GM21786 (cell line): Measurements from ENCODE around the gene EIF3B.
"Not testable (repeated sequence)": the region's sequence is repeated elsewhere in the genome, so short reads cannot be mapped to it uniquely, and the experiment has no call there.

Experiments
- ATAC-seq: cut with Tn5 transposase; IDR thresholded peaks from one replicate; pipeline ENCODE4 v1.9.1; 2021; ENCODE audit not compliant: unreplicated experiment

The EIF3B gene

DNA sequence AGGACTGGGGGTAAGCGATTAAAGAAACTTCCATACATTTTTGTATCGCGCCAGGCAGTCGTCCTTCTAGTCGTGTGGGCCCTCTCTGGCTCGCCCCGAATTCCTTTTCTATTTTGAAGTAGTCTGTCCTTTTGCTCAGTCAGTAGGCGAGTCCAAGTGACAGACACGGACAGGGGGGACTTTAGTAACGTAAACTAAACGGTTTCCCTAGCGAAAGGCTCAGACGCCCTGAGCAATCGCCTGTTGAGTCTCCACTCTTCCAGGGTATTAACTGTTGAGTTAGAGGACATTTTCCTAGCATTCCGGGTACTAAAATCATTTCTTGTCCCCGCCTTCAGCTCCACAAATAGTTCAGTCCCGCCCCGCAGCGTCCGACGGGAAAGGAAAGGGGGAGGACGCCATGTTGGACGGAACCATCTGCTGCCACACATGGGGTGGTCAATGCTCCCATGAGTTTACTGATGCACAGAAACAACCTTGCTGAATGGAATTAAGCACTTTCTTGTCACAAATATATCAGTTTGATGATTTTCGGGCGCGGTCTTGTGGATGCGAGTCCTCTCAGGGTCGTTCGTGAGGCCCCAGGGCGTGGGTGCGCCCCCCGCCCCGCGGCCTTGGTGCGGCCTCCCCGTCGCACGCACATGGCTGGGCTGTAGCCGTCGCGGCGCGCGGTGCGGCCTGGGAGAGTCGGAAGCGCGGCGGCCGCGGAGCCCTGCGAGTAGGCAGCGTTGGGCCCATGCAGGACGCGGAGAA, at the start of gene EIF3B:
TSS of gene EIF3B (plus strand) at position 642 of the 753 bp plus-strand sequence. CDS start at position 737, 95 bp downstream.
- peak; percentile 68 for ATAC-seq

- ATAC-seq, result not testable (repeated sequence)
Observed at GRCh38 chr7:2305258-2305657, 49.4 kb upstream of the EIF3B start.

DNA sequence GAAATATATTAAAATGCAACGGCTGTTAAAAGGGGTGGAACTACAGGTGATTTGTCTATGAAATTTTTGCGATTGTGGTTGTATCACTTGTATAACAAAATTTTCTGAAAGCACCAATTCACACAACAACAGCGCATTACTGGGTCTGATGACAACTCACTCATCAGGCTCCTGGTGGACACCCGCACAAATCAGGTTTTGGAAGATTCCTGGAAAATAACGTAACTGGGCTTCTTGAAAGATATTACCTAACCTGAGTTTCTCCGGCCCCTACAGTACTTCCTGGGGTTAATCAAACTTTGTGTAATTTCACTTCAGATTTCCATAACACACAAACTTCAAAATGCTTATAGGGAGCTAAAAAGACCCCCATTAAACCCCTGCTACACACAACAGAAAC, 47.9 kb upstream of the EIF3B start:
- no peak for ATAC-seq

- peak; percentile 50 for ATAC-seq
Observed at GRCh38 chr7:2307690-2308107, 46.9 kb upstream of the EIF3B start.

DNA sequence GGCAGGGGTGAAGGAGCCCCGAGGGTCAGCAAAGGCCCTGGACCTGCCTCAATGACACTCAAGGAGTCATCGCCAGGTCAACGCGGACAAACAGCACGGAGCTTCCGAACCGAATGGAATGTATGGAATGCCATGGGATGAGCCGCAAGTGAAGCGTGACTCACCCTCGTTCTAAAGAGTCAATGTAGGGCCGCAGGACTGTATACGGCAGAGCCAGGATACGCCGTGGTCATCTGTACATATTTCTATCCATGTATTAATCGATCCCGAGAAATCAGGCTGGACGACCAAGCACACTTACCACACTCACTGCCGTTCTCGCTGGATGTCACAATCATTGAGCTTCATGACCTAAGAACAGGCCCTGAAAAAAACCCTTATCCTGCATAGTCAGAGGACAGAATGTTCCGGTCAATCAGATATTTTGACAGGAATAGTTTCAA, 44.7 kb upstream of the EIF3B start:
- no peak for ATAC-seq

- ATAC-seq, result no peak
Observed at GRCh38 chr7:2312267-2312929, 42.2 kb upstream of the EIF3B start.

DNA sequence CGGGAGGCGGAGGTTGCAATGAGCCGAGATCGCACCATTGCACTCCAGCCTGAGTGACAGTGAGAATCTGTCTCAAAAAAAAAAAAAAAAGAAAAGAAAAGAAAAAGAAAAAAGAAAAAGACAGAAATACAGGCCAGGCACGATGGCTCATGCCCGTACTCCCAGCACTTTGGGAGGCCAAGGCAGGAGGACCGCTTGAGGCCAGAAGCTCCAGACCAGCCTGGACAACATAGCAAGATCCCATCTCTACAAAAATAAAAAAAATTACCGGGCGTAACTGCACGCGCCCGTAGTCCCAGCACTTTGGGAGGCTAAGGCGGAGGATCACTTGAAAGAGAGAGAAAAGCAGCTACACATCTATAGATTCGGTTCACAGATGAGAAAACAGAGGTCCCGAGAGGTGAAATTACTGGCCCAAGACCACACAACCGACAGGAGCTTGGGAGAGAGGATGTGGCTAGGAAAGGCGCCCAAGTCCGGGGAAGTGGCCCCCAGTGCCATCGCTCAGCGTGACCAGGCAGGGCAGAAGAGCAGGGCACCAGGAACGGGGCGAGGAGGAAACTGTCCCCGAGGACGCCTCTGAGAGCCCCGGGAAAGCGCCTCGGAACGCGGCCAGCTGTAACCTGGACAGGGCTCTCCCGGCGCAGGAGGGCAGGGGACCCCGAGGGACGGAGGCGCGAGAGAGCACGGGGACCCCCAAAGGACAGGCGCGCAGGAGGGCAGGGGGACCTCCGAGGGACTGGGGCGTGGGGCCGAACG, 41.0 kb upstream of the EIF3B start:
- peak; percentile 23 for ATAC-seq

GRCh38 chr7:2314209-2314955, 40.2 kb upstream of the EIF3B start, which contains the start of gene SNX8:
TSS of gene SNX8 (minus strand) at chr7:2314441. CDS start at chr7:2314421, 20 bp downstream.
- ATAC-seq, result peak; percentile 69

DNA sequence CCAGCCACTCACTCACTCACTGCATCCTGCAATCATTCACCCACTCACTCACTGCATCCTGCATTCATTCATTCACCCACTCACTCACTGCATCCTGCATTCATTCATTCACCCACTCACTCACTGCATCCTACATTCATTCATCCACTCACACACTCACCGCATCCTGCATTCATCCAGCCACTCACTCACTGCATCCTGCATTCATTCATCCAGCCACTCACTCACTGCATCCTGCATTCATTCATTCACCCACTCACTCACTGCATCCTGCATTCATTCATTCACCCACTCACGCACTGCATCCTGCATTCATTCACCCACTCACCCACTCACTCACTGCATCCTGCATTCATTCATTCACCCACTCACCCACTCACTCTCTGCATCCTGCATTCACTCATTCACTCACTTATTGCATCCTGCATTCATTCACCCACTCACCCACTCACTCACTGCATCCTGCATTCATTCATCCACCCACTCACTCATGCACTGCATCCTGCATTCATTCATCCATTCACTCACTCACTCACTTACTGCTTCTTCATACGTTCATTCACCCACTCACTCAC, 39.6 kb upstream of the EIF3B start:
- ATAC-seq, result not testable (repeated sequence)

DNA sequence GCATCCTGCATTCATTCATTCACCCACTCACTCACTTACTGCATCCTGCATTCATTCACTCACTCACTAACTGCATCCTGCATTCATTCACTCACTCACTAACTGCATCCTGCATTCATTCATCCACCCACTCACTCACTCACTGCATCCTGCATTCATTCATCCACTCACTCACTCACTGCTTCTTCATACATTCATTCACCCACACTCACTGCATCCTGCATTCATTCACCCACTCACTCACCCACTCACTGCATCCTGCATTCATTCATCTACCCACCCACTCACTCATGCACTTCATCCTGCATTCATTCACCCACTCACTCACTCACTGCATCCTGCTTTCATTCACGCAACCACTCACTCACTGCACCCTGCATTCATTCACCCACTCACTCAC, 38.8 kb upstream of the EIF3B start:
- no peak for ATAC-seq

- no peak for ATAC-seq
Observed at GRCh38 chr7:2316578-2316977, 38.0 kb upstream of the EIF3B start.

DNA sequence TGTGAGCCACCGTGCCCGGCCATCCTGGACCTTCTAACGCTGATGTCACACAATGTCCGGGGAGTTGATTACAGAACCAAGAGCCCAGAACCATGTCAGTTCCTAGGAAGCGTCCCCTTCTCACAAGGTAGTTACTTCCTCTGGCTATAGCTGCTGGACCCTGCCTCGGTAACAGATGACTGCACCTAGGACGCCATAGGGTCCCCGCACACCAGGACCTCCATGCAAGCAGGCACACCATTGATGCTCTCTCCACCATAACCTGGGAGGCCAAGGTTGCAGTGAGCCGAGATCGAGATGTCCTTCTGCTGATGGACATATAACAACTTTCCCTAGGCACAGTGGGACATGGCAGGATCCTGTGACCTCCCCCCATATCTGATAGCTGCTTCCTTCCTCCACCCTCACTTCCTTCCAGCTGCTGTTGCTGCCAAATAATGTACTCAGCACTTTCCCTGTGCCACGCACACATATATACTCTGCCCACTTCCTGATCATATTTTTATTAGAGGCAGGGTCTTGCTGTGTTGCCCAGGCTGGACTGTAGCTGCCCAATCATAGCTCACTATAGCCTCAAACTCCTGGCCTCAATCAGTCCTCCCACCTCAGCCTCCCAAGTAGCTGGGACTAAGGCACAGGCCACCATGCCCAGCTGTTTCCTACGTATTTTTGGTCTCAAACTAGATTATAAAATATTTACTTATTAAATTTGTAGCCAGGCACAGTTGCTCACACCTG, 36.9 kb upstream of the EIF3B start:
- no peak for ATAC-seq

GRCh38 chr7:2321020-2321419, 33.6 kb upstream of the EIF3B start:
- no peak for ATAC-seq

DNA sequence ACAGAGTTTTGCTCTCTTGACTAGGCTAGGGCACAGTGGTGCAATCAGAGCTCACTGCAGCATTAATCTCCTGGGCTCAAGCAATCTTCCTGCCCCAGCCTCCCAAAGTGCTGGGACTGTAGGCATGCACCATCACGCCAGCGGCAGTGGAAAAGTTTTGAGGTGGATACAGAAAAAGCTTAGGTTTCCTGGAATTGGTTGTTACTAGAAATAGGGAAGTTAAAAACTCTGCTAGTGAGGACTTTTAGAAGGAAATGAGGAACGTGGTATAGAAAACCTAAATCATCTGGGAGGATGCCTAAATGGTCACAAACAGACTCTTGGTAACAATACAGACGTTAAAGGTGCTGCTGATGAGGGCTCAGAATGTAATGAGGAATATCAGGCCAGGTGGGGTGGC, 29.5 kb upstream of the EIF3B start:
- ATAC-seq, result no peak

GRCh38 chr7:2326951-2327350, 27.7 kb upstream of the EIF3B start:
- ATAC-seq, result no peak

GRCh38 chr7:2330493-2330892, 24.1 kb upstream of the EIF3B start:
- ATAC-seq, result no peak

DNA sequence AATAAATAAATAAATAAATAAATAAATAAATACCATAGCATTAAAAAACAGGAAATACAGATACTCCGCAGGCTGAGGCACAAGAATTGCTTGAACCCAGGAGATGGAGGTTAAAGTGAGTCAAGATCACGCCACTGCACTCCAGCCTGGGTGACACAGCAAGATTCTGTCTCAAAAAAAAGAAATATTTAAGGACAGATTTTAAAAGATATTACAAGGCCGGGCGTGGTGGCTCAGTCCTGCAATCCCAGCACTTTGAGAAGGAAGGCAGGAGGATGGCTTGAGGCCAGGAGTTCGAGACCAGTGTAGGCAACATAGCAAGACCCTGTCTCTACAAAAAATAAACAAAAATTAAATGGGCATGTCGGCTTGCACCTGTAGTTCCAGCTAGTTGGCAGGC, 22.9 kb upstream of the EIF3B start:
- no peak for ATAC-seq

GRCh38 chr7:2332606-2333231, 21.9 kb upstream of the EIF3B start:
- ATAC-seq, result not testable (repeated sequence)

GRCh38 chr7:2336626-2337299, 17.9 kb upstream of the EIF3B start:
- ATAC-seq, result no peak
